ENCODE data around the gene TMED3. TPM values are rescaled to one million over a fixed set of nuclear protein-coding genes. Genes with fewer than 3 reads are reported as not detected.

Gene TMED3
- total RNA-seq, 1 donor from 2014 or later, result 126 TPM

- Histone ChIP-seq H3K4me2 (ENCODE audit: low read length) (no peak overlapping the region), H3K4me1 (ENCODE audit: insufficient read depth, low read length) (no peaks in the 10 kb centered on the region), H2AFZ (ENCODE audit: low read depth, low read length) (no peak overlapping the region), H3K9ac (ENCODE audit: low read length) (no peak overlapping the region), H3K4me3 (ENCODE audit: insufficient read depth, low read depth, low read length) (no peak overlapping the region), H3K79me2 (ENCODE audit: insufficient read depth, low read length) (no peaks in the 10 kb centered on the region), H3K36me3 (ENCODE audit: insufficient read depth, low read length) (no peaks in the 10 kb centered on the region), H3K27ac (ENCODE audit: low read depth, low read length) (no peak overlapping the region), H4K20me1 (ENCODE audit: insufficient read depth, low read length) (peaks cover 6% of the 10 kb centered on the region), H3K27me3 (ENCODE audit: insufficient read depth, low read length) (no peaks in the 10 kb centered on the region), H3K9me3 (ENCODE audit: insufficient read depth, low read depth, low read length) (no peaks in the 10 kb centered on the region)
- Mint-ChIP-seq H3K4me1 (ENCODE audit: low read depth, unreplicated experiment) (no peaks in the 10 kb centered on the region), H3K9me3 (ENCODE audit: unreplicated experiment) (no peaks in the 10 kb centered on the region), H3K4me3 (ENCODE audit: unreplicated experiment) (no peak overlapping the region), H3K27me3 (ENCODE audit: low read depth, unreplicated experiment) (no peaks in the 10 kb centered on the region), H3K27ac (ENCODE audit: unreplicated experiment) (no peak overlapping the region), H3K36me3 (ENCODE audit: low read depth, unreplicated experiment) (peaks cover 4% of the 10 kb centered on the region)
- DNase-seq (ENCODE audit: low read depth) (no peak), FAIRE-seq (no peak)
- TF ChIP-seq EZH2 (IDR thresholded peaks at IDR 0.05; ENCODE audit: insufficient read depth, low read length), result no peak
- no peak for TF ChIP-seq CTCF (IDR thresholded peaks at IDR 0.05; ENCODE audit: insufficient read depth, low read depth, low read length)
Measured at GRCh38 chr15:79349525-79349924, 38.6 kb downstream of the TMED3 start.

- Histone ChIP-seq H3K79me2 (ENCODE audit: insufficient read depth, low read length) (no peaks in the 10 kb centered on the region), H2AFZ (ENCODE audit: low read depth, low read length) (no peak overlapping the region), H3K27ac (ENCODE audit: low read depth, low read length) (no peak overlapping the region), H3K4me2 (ENCODE audit: low read length) (no peak overlapping the region), H3K9me3 (ENCODE audit: insufficient read depth, low read depth, low read length) (no peaks in the 10 kb centered on the region), H3K4me1 (ENCODE audit: insufficient read depth, low read length) (no peaks in the 10 kb centered on the region), H3K36me3 (ENCODE audit: insufficient read depth, low read length) (no peaks in the 10 kb centered on the region), H3K4me3 (ENCODE audit: insufficient read depth, low read depth, low read length) (no peak overlapping the region), H3K9ac (ENCODE audit: low read length) (no peak overlapping the region), H3K27me3 (ENCODE audit: insufficient read depth, low read length) (no peaks in the 10 kb centered on the region), H4K20me1 (ENCODE audit: insufficient read depth, low read length) (peaks cover 6% of the 10 kb centered on the region)
- DNase-seq (ENCODE audit: low read depth) (no peak), FAIRE-seq (no peak)
- H3K27ac Mint-ChIP-seq (ENCODE audit: unreplicated experiment), result no peak overlapping the region
- TF ChIP-seq CTCF (IDR thresholded peaks at IDR 0.05; ENCODE audit: insufficient read depth, low read depth, low read length) (no peak), EZH2 (IDR thresholded peaks at IDR 0.05; ENCODE audit: insufficient read depth, low read length) (no peak)
- H3K27me3 Mint-ChIP-seq (ENCODE audit: low read depth, unreplicated experiment), result no peaks in the 10 kb centered on the region
- H3K36me3 Mint-ChIP-seq (ENCODE audit: low read depth, unreplicated experiment), result no peaks in the 10 kb centered on the region
- no peak overlapping the region for H3K4me3 Mint-ChIP-seq (ENCODE audit: unreplicated experiment)
- peaks cover 7% of the 10 kb centered on the region for H3K4me1 Mint-ChIP-seq (ENCODE audit: low read depth, unreplicated experiment)
- H3K9me3 Mint-ChIP-seq (ENCODE audit: unreplicated experiment), result no peaks in the 10 kb centered on the region
Measured at GRCh38 chr15:79352206-79352605, 41.3 kb downstream of the TMED3 start.

GRCh38 chr15:79357566-79357965, 46.7 kb downstream of the TMED3 start:
- FAIRE-seq (no peak), DNase-seq (ENCODE audit: low read depth) (no peak)
- Mint-ChIP-seq H3K36me3 (ENCODE audit: low read depth, unreplicated experiment) (no peaks in the 10 kb centered on the region), H3K9me3 (ENCODE audit: unreplicated experiment) (no peaks in the 10 kb centered on the region), H3K27ac (ENCODE audit: unreplicated experiment) (no peak overlapping the region), H3K27me3 (ENCODE audit: low read depth, unreplicated experiment) (no peaks in the 10 kb centered on the region), H3K4me3 (ENCODE audit: unreplicated experiment) (no peak overlapping the region), H3K4me1 (ENCODE audit: low read depth, unreplicated experiment) (peaks cover 9% of the 10 kb centered on the region)
- Histone ChIP-seq H3K36me3 (ENCODE audit: insufficient read depth, low read length) (no peaks in the 10 kb centered on the region), H3K4me3 (ENCODE audit: insufficient read depth, low read depth, low read length) (no peak overlapping the region), H4K20me1 (ENCODE audit: insufficient read depth, low read length) (no peaks in the 10 kb centered on the region), H3K4me1 (ENCODE audit: insufficient read depth, low read length) (no peaks in the 10 kb centered on the region), H3K4me2 (ENCODE audit: low read length) (no peak overlapping the region), H3K27ac (ENCODE audit: low read depth, low read length) (no peak overlapping the region), H3K27me3 (ENCODE audit: insufficient read depth, low read length) (no peaks in the 10 kb centered on the region), H3K9me3 (ENCODE audit: insufficient read depth, low read depth, low read length) (no peaks in the 10 kb centered on the region), H3K9ac (ENCODE audit: low read length) (no peak overlapping the region), H2AFZ (ENCODE audit: low read depth, low read length) (no peak overlapping the region), H3K79me2 (ENCODE audit: insufficient read depth, low read length) (no peaks in the 10 kb centered on the region)
- no peak for TF ChIP-seq EZH2 (IDR thresholded peaks at IDR 0.05; ENCODE audit: insufficient read depth, low read length)
- TF ChIP-seq CTCF (IDR thresholded peaks at IDR 0.05; ENCODE audit: insufficient read depth, low read depth, low read length), result no peak

Measured in astrocyte (in vitro differentiated cells and primary cell).